ENCODE data around the gene PRUNE2.
"Not testable (repeated sequence)": the region's sequence is repeated elsewhere in the genome, so short reads cannot be mapped to it uniquely, and the experiment has no call there.

PRUNE2 gene

DNA sequence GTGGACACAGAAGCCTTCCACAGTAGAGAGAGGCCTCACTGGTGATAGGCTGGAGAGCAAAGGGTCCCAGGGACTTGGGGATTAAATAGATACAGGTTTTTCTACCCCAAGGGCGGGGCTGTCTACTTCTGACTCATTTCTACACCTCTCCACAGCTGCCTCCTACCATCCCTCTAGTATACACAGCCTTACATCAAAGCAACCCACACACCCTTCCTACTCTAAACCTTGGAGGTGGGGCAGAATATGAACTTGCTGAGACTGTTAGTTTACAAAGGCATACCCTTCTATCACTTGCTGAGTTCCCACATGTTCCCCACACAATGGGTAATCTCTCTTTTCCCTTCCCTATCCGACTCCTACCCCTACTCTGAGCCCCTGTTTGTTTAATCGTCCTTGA, 161.6 kb downstream of the PRUNE2 start:
- no peak overlapping the region for H3K4me3 ChIP-seq (ENCODE audit: control insufficient read depth, low read depth, low read length)
- no peak for DNase-seq (ENCODE audit: low read depth)
- TF ChIP-seq, protein P1, sequence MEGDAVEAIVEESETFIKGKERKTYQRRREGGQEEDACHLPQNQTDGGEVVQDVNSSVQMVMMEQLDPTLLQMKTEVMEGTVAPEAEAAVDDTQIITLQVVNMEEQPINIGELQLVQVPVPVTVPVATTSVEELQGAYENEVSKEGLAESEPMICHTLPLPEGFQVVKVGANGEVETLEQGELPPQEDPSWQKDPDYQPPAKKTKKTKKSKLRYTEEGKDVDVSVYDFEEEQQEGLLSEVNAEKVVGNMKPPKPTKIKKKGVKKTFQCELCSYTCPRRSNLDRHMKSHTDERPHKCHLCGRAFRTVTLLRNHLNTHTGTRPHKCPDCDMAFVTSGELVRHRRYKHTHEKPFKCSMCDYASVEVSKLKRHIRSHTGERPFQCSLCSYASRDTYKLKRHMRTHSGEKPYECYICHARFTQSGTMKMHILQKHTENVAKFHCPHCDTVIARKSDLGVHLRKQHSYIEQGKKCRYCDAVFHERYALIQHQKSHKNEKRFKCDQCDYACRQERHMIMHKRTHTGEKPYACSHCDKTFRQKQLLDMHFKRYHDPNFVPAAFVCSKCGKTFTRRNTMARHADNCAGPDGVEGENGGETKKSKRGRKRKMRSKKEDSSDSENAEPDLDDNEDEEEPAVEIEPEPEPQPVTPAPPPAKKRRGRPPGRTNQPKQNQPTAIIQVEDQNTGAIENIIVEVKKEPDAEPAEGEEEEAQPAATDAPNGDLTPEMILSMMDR (IDR thresholded peaks at IDR 0.05; ENCODE audit: control insufficient read depth, insufficient read depth, low read depth, low read length, missing control alignments) = no peak

DNA sequence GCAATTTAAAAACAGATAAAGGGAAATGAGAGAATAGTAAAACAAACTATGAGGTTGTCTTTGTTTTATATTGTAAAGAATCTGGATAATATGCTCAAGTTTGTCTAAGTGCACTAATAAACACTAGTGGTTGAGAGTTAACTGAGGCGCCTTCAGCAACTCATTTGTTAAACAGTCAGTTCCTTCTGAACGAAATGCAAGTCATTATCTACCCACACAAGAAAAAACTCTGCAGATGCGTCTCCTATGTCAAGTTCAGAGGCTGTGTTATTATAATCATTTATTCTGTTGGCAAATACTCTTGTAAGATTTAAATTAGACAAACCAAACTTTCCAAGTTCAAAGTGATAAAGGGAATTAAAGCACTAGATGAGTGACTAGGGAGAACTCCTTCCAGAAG, 162.0 kb downstream of the PRUNE2 start:
- TF ChIP-seq, protein P1 (IDR thresholded peaks at IDR 0.05; ENCODE audit: control insufficient read depth, insufficient read depth, low read depth, low read length, missing control alignments) = no peak
- H3K4me3 ChIP-seq (ENCODE audit: control insufficient read depth, low read depth, low read length) = no peak overlapping the region
- DNase-seq (ENCODE audit: low read depth) = no peak

DNA sequence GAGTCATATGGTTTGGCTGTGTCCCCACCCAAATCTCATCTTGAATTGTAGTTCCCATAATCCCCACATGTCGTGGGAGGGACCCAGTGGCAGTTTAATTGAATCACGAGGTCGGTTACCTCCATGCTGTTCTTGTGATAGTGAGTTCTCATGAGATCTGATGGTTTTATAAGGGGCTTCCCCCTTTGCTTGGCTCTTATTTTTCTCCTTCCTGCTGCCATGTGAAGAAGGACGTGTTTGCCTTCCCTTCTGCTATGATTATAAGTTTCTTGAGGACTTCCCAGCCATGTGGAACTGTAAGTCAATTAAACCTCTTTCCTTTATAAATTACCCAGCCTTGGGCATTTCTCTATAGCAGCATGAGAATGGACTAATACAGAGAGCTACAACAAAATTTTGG, 163.0 kb downstream of the PRUNE2 start:
- not testable (repeated sequence) for DNase-seq (ENCODE audit: low read depth); H3K4me3 ChIP-seq (ENCODE audit: control insufficient read depth, low read depth, low read length)

DNA sequence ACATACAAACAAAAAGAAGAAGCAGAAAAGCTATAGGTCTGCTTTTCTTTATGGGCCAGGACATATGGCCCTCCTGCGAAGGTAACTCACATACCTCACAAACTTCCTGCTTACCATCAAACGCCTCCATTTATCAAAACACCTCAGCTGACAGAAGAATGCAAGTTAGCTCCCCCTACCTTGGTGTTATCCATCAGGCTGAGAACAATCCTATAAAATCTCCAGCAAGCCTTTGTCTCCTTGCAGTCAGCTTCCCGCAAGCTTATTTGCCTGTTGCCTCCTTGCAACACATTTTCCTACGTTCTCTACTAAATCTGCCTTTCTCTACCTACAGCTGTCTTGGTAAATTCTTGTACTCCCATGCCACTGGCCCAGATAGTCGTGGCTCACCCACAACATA, 164.4 kb downstream of the PRUNE2 start:
- H3K4me3 ChIP-seq (ENCODE audit: control insufficient read depth, low read depth, low read length) = no peak overlapping the region
- TF ChIP-seq, protein P1 (IDR thresholded peaks at IDR 0.05; ENCODE audit: control insufficient read depth, insufficient read depth, low read depth, low read length, missing control alignments) = no peak

DNA sequence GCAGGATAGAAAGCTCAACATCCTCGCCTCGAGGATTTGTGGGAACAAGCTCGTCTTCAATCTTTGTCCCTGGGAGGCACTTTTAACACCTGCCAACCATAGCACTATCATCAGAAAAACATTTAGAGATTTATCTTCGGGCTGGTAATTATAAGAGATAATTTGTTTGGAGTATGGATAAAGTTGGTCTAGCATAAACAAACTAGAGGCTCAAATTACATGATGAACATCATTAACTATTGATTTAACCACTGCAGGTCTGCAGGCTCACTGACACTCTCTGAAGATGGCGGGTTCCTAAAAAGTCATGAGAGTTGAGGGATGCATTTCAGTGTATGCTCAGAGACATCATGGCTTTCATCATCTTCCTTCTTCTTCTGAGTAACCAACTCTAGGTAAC, 167.5 kb downstream of the PRUNE2 start:
- TF ChIP-seq, protein P1 (IDR thresholded peaks at IDR 0.05; ENCODE audit: control insufficient read depth, insufficient read depth, low read depth, low read length, missing control alignments) = no peak
- H3K4me3 ChIP-seq (ENCODE audit: control insufficient read depth, low read depth, low read length) = no peak overlapping the region
- DNase-seq (ENCODE audit: low read depth) = no peak

More for the DNA sequence above, 164.4 kb downstream of the PRUNE2 start:
- no peak for DNase-seq (ENCODE audit: low read depth)

DNA sequence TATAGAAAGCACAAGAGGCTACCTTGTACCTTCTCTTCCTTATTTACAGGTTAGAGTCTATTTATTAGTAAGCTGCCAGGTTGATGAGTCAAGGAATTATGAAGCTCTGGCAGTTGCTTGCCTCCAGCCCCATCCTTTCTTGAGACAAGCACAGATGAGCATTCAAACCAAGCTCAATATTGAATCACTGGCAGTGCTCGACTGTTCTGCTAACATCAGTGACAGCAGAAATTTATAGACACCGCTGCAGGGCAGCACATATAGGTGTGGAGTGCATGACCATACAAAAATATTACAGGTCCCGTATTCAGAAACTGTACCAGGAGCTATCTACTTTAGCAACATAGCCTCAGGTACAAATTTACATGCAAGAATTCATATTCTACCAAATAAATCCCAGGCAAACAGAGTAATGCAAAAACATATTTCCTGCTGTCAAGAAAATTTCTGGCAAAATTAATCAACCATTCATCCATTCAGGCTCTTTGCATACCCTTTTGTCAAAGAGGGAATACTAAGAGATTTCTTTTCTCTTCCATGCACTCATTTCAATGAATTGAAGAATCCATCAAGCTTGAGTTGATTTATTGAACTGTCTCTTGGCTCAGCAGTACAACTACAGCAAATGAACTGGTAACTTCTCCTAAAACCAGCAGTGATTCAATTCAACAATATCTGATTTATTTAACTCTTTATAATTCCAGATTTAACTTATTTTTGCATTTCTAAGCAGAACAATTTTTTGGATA, 168.6 kb downstream of the PRUNE2 start:
- TF ChIP-seq, protein P1 (IDR thresholded peaks at IDR 0.05; ENCODE audit: control insufficient read depth, insufficient read depth, low read depth, low read length, missing control alignments) = no peak
- DNase-seq (ENCODE audit: low read depth) = no peak
- H3K4me3 ChIP-seq (ENCODE audit: control insufficient read depth, low read depth, low read length) = no peak overlapping the region

DNA sequence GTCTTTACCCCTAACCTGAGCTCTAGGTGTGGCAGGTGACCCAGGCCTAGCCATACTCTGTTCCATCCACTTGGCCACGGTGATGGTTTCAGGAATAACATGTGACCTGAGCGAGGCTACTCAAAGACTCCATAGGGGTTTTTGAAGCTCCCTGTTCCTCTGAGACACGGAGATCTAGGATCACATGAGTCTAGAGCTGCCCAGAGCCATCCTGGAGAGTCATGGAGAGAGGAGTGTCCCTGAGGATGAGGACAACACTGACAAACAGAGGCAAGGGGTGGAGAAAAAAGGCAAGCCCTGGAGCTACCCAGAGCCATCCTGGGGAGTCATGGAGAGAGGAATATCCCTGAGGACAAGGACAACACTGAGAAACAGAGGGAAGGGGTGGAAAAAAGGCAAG, 171.2 kb downstream of the PRUNE2 start:
- DNase-seq (ENCODE audit: low read depth) = no peak
- no peak overlapping the region for H3K4me3 ChIP-seq (ENCODE audit: control insufficient read depth, low read depth, low read length)
- TF ChIP-seq, protein P1 (IDR thresholded peaks at IDR 0.05; ENCODE audit: control insufficient read depth, insufficient read depth, low read depth, low read length, missing control alignments) = no peak
